Measurements from ENCODE around the gene CDK6.

The CDK6 gene

GRCh38 chr7:92697012-92697411 is 139.4 kb downstream of the CDK6 start:
- Histone ChIP-seq H3K27me3 (ENCODE audit: insufficient read depth, low read length) (no peaks in the 10 kb centered on the region), H3K4me2 (ENCODE audit: low read length) (no peak overlapping the region), H3F3A (ENCODE audit: insufficient read depth, low read length) (no peaks in the 10 kb centered on the region), H3K9me3 (ENCODE audit: low read length) (peaks cover 4% of the 10 kb centered on the region), H3K4me1 (ENCODE audit: insufficient read depth, low read length, severe bottlenecking) (peaks cover 6% of the 10 kb centered on the region), H4K20me1 (ENCODE audit: insufficient read depth, low read length) (no peaks in the 10 kb centered on the region), H3K79me2 (ENCODE audit: insufficient read depth, low read length) (no peaks in the 10 kb centered on the region), H3K36me3 (ENCODE audit: insufficient read depth, low read length) (peaks cover 5% of the 10 kb centered on the region; the same call in 1 of the 2 replicates), H3K27ac (ENCODE audit: low read depth, low read length, poor library complexity, severe bottlenecking) (no peak overlapping the region), H3K4me3 (ENCODE audit: low read depth, low read length, poor library complexity, severe bottlenecking) (no peak overlapping the region), H2AFZ (ENCODE audit: low read length) (no peak overlapping the region), H3K9me2 (ENCODE audit: low read depth, low read length) (no peaks in the 10 kb centered on the region), H3K9ac (ENCODE audit: low read length) (no peak overlapping the region)
- TF ChIP-seq EZH2 (IDR thresholded peaks at IDR 0.05; ENCODE audit: borderline replicate concordance, low read length) (no peak), CTCF (IDR thresholded peaks at IDR 0.05; ENCODE audit: low read length) (no peak)

GRCh38 chr7:92696584-92696983 is 139.8 kb downstream of the CDK6 start:
- no peaks in the 10 kb centered on the region for H3K9me2 ChIP-seq (ENCODE audit: low read depth, low read length)
- H3F3A ChIP-seq (ENCODE audit: insufficient read depth, low read length): no peaks in the 10 kb centered on the region
- H3K9ac ChIP-seq (ENCODE audit: low read length): no peak overlapping the region
- no peak overlapping the region for H2AFZ ChIP-seq (ENCODE audit: low read length)
- no peak overlapping the region for H3K27ac ChIP-seq (ENCODE audit: low read depth, low read length, poor library complexity, severe bottlenecking)
- peaks cover 5% of the 10 kb centered on the region; the same call in 1 of the 2 replicates for H3K36me3 ChIP-seq (ENCODE audit: insufficient read depth, low read length)
- H3K4me1 ChIP-seq (ENCODE audit: insufficient read depth, low read length, severe bottlenecking): peaks cover 11% of the 10 kb centered on the region
- no peak overlapping the region for H3K4me2 ChIP-seq (ENCODE audit: low read length)
- peaks cover 4% of the 10 kb centered on the region for H3K9me3 ChIP-seq (ENCODE audit: low read length)
- no peaks in the 10 kb centered on the region for H3K79me2 ChIP-seq (ENCODE audit: insufficient read depth, low read length)
- no peaks in the 10 kb centered on the region for H4K20me1 ChIP-seq (ENCODE audit: insufficient read depth, low read length)
- no peak overlapping the region for H3K4me3 ChIP-seq (ENCODE audit: low read depth, low read length, poor library complexity, severe bottlenecking)
- H3K27me3 ChIP-seq (ENCODE audit: insufficient read depth, low read length): no peaks in the 10 kb centered on the region
- TF ChIP-seq CTCF (IDR thresholded peaks at IDR 0.05; ENCODE audit: low read length): no peak
- TF ChIP-seq EZH2 (IDR thresholded peaks at IDR 0.05; ENCODE audit: borderline replicate concordance, low read length): no peak

GRCh38 chr7:92695308-92696261 is 140.8 kb downstream of the CDK6 start:
- Histone ChIP-seq H3K9me3 (ENCODE audit: low read length) (peaks cover 4% of the 10 kb centered on the region), H3K79me2 (ENCODE audit: insufficient read depth, low read length) (no peaks in the 10 kb centered on the region), H2AFZ (ENCODE audit: low read length) (no peak overlapping the region), H3K36me3 (ENCODE audit: insufficient read depth, low read length) (peaks cover 8% of the 10 kb centered on the region; the same call in 1 of the 2 replicates), H3K4me2 (ENCODE audit: low read length) (no peak overlapping the region), H3K4me3 (ENCODE audit: low read depth, low read length, poor library complexity, severe bottlenecking) (no peak overlapping the region), H3K4me1 (ENCODE audit: insufficient read depth, low read length, severe bottlenecking) (peaks cover 11% of the 10 kb centered on the region), H3K9me2 (ENCODE audit: low read depth, low read length) (no peaks in the 10 kb centered on the region), H3K9ac (ENCODE audit: low read length) (no peak overlapping the region), H3K27ac (ENCODE audit: low read depth, low read length, poor library complexity, severe bottlenecking) (no peak overlapping the region), H4K20me1 (ENCODE audit: insufficient read depth, low read length) (no peaks in the 10 kb centered on the region), H3F3A (ENCODE audit: insufficient read depth, low read length) (no peaks in the 10 kb centered on the region), H3K27me3 (ENCODE audit: insufficient read depth, low read length) (no peaks in the 10 kb centered on the region)
- TF ChIP-seq CTCF (IDR thresholded peaks at IDR 0.05; ENCODE audit: low read length): no peak
- TF ChIP-seq EZH2 (IDR thresholded peaks at IDR 0.05; ENCODE audit: borderline replicate concordance, low read length): no peak

Measured in OCI-LY1 (cell line).